A549 (cell line): ENCODE results near the gene GABBR2. TPM values are rescaled to one million over a fixed set of nuclear protein-coding genes. Genes with fewer than 3 reads are reported as not detected.

Experiments used
- ATAC-seq, 2 experiments: fragments of 200-7000 bp in 1 of 2; fragments of >200 bp in 1 of 2; cut with Nextera tagmentation in 1 of 2; cut with Tn5 transposase in 1 of 2; 3 replicates each; pipeline versions ENCODE4 v1.8.0 to v1.9.1; 2018 to 2020; ENCODE audit warnings: mild to moderate bottlenecking in 1 of 2, moderate library complexity in 1 of 2
- CTCF ChIA-PET: fragments of 300-600 bp; sonication (Branson Sonifier 250); formaldehyde crosslinking; extraction: SDS; loops from one replicate; lab custom pipeline; 2021; ENCODE audit warnings: antibody characterized with exemption, inconsistent platforms; lab: Yijun Ruan, JAX
- POLR2A ChIA-PET: fragments of 350-600 bp; formaldehyde crosslinking; extraction: SDS; loops from one replicate; lab custom pipeline; 2021; ENCODE audit warnings: antibody characterized with exemption, inconsistent platforms; lab: Yijun Ruan, JAX
- DNase-seq, 2 experiments: peaks; one replicate each; pipeline versions ENCODE4 v3.0.0 to v3.0.0-alpha.2; 2011 to 2016; ENCODE audit warnings: low read depth in 1 of 2, low spot score in 1 of 2
- FAIRE-seq: peaks from 2 replicates; lab custom pipeline; 2011; peaks lifted over from hg19 to GRCh38; lab: Jason Lieb, UNC
- H3K27ac ChIP-seq, 2 experiments: fragments of >200 bp; sonication (Bioruptor Twin); formaldehyde crosslinking; 3 replicates each; pipeline ENCODE4 v1.5.1; 2016 to 2017
- H3K4me1 ChIP-seq: fragments of >200 bp; sonication (Bioruptor Twin); formaldehyde crosslinking; 3 replicates; pipeline ENCODE4 v1.6.1; 2016
- H3K4me2 ChIP-seq: fragments of >200 bp; sonication (Bioruptor Twin); formaldehyde crosslinking; 3 replicates; pipeline ENCODE4 v1.6.1; 2016
- H3K4me3 ChIP-seq: fragments of >200 bp; sonication (Bioruptor Twin); formaldehyde crosslinking; 3 replicates; pipeline ENCODE4 v1.5.1; 2016
- H3K9me3 ChIP-seq: fragments of >200 bp; sonication (Bioruptor Twin); formaldehyde crosslinking; 3 replicates; pipeline ENCODE4 v1.6.1; 2016
- BHLHE40 ChIP-seq: IDR thresholded peaks from 2 replicates; pipeline ENCODE4 v1.6.1; 2012; ENCODE audit warnings: low read depth, low read length, inconsistent platforms
- CBX2 ChIP-seq: fragments of 200-600 bp; sonication (generic); IDR thresholded peaks from 2 replicates; pipeline ENCODE4 v1.6.1; 2016; ENCODE audit warnings: low read depth, mild to moderate bottlenecking, borderline replicate concordance
- CEBPB ChIP-seq, 2 experiments: fragments of >200 bp in 1 of 2; sonication (Bioruptor Twin) in 1 of 2; formaldehyde crosslinking in 1 of 2; IDR thresholded peaks; 2 replicates each; pipeline ENCODE4 v1.6.1; 2012 to 2016
- CTCF ChIP-seq: fragments of >200 bp; sonication (Bioruptor Twin); formaldehyde crosslinking; IDR thresholded peaks from 3 replicates; pipeline ENCODE4 v1.5.1; 2016
- EHMT2 ChIP-seq: fragments of 200-600 bp; sonication (generic); IDR thresholded peaks from 2 replicates; pipeline ENCODE4 v1.6.1; 2016; ENCODE audit warnings: antibody characterized with exemption, low read depth, mild to moderate bottlenecking, moderate library complexity
- ELK1 ChIP-seq: fragments of 150-350 bp; IDR thresholded peaks from 2 replicates; pipeline ENCODE4 v1.6.1; 2014; ENCODE audit warnings: low read depth, mild to moderate bottlenecking, low read length
- EP300 ChIP-seq, 2 experiments: fragments of >200 bp; sonication (Bioruptor Twin); formaldehyde crosslinking; IDR thresholded peaks; 2 replicates in 1 of 2; 3 replicates in 1 of 2; pipeline ENCODE4 v1.6.1; 2016 to 2017
- ESRRA ChIP-seq: fragments of 150-350 bp; IDR thresholded peaks from 2 replicates; pipeline ENCODE4 v1.6.1; 2014; ENCODE audit warnings: mild to moderate bottlenecking, low read length, borderline replicate concordance
- FOSL2 ChIP-seq, 2 experiments: fragments of 450-650 bp in 1 of 2; fragments of >200 bp in 1 of 2; sonication (Bioruptor Twin) in 1 of 2; formaldehyde crosslinking; IDR thresholded peaks; 2 replicates each; pipeline versions ENCODE4 v1.5.0 to v1.6.1; 2016 to 2020; ENCODE audit warnings: mild to moderate bottlenecking in 1 of 2, moderate library complexity in 1 of 2
- GATA3 ChIP-seq: IDR thresholded peaks from 2 replicates; pipeline ENCODE4 v1.6.1; 2012; ENCODE audit warnings: borderline replicate concordance
- HDAC2 ChIP-seq: fragments of 200-600 bp; sonication (generic); IDR thresholded peaks from 2 replicates; pipeline ENCODE4 v1.6.1; 2016
- HEYL ChIP-seq: fragments of 250-450 bp; sonication (Bioruptor Pico); IDR thresholded peaks from 2 replicates; pipeline ENCODE4 v1.8.0; 2021; ENCODE audit warnings: mild to moderate bottlenecking, moderate library complexity
- JUN ChIP-seq, 2 experiments: fragments of >200 bp; sonication (Bioruptor Twin); formaldehyde crosslinking; IDR thresholded peaks; 2 replicates in 1 of 2; 3 replicates in 1 of 2; pipeline ENCODE4 v1.6.1; 2016 to 2017
- JUNB ChIP-seq: fragments of >200 bp; sonication (Bioruptor Twin); formaldehyde crosslinking; IDR thresholded peaks from 2 replicates; pipeline ENCODE4 v1.6.1; 2016
- MAFK ChIP-seq: fragments of 450-650 bp; IDR thresholded peaks from 2 replicates; pipeline ENCODE4 v1.6.1; 2014; ENCODE audit not compliant: partially characterized antibody
- NFE2L2 ChIP-seq: fragments of 150-350 bp; conservative IDR thresholded peaks from 2 replicates; pipeline ENCODE4 v1.6.1; 2014; ENCODE audit warnings: low read length
- NPAS2 ChIP-seq: fragments of 250-450 bp; sonication (Bioruptor Pico); IDR thresholded peaks from 2 replicates; pipeline ENCODE4 v1.8.0; 2022; ENCODE audit warnings: mild to moderate bottlenecking, moderate library complexity, borderline replicate concordance
- POLR2AphosphoS2 ChIP-seq: conservative IDR thresholded peaks from 2 replicates; pipeline ENCODE4 v1.6.1; 2012; ENCODE audit warnings: low read length, improper control_type of control experiment, inconsistent platforms
- RAD21 ChIP-seq, 2 experiments: fragments of >200 bp in 1 of 2; sonication (Bioruptor Twin) in 1 of 2; formaldehyde crosslinking in 1 of 2; IDR thresholded peaks in 1 of 2; conservative IDR thresholded peaks in 1 of 2; 2 replicates in 1 of 2; 3 replicates in 1 of 2; pipeline ENCODE4 v1.6.1; 2012 to 2018; ENCODE audit warnings: inconsistent platforms in 1 of 2
- RCOR1 ChIP-seq: fragments of 150-350 bp; IDR thresholded peaks from 2 replicates; pipeline ENCODE4 v1.6.1; 2014; ENCODE audit warnings: antibody characterized with exemption, low read length, low read depth
- SMC3 ChIP-seq: fragments of >200 bp; sonication (Bioruptor Twin); formaldehyde crosslinking; IDR thresholded peaks from 3 replicates; pipeline ENCODE4 v1.6.1; 2018; ENCODE audit warnings: inconsistent platforms
- TFCP2L1 ChIP-seq: fragments of 250-450 bp; sonication (Bioruptor Pico); IDR thresholded peaks from 2 replicates; pipeline ENCODE4 v1.5.0; 2021; ENCODE audit warnings: mild to moderate bottlenecking
- ZC3H11A ChIP-seq: fragments of 450-650 bp; IDR thresholded peaks from 2 replicates; pipeline ENCODE4 v1.6.1; 2014; ENCODE audit warnings: antibody characterized with exemption, mild to moderate bottlenecking
- ZNF302 ChIP-seq: fragments of 250-450 bp; sonication (Bioruptor Pico); IDR thresholded peaks from 2 replicates; pipeline ENCODE4 v1.9.0; 2021; ENCODE audit warnings: inconsistent platforms, mild to moderate bottlenecking, moderate library complexity
- WGBS: methylation state at CpG from one replicate; pipeline ENCODE4 v1.1.6; 2017; ENCODE audit errors: missing lambda C conversion rate; 5-methylcytosine and 5-hydroxymethylcytosine counted together
- polyA plus RNA-seq, 4 experiments: library from polyadenylated mRNA; depleted of rRNA in 3 of 4; stranded (reverse); fragments of >200 nt; fragmentation: RNase III in 1 of 4; extraction: RNeasy Plus Mini Kit Qiagen cat#74134 plus additional on column Dnase treatment in 1 of 4; gene quantifications; 2 replicates in 3 of 4; 3 replicates in 1 of 4; pipeline ENCODE4 v1.2.3, GENCODE V29; 2011 to 2017
- TF ChIP-seq, protein P1 (sequence below): fragments of 450-650 bp; IDR thresholded peaks from 2 replicates; pipeline ENCODE4 v1.6.1; 2014; ENCODE audit warnings: antibody characterized with exemption

The GABBR2 gene
- polyA plus RNA-seq, 2 of the 4 experiments (the other 2 are of a cell fraction): 0.08 to 0.57 TPM

GRCh38 chr9:98316445-98317133 is 392.1 kb downstream of the GABBR2 start (continued):
- TF ChIP-seq EP300 (IDR thresholded peaks at IDR 0.05): no peak
- no peak for TF ChIP-seq SMC3
- no peak for TF ChIP-seq ELK1
- TF ChIP-seq GATA3: no peak
- TF ChIP-seq CTCF: no peak
- TF ChIP-seq BHLHE40: no peak
- no peak for TF ChIP-seq ESRRA

GRCh38 chr9:98315551-98316060 is 393.1 kb downstream of the GABBR2 start:
- H3K27ac ChIP-seq: no peak overlapping the region
- FAIRE-seq (no peak), DNase-seq (peak; percentile 80 to 95), ATAC-seq (peak; percentile 92 to 99)
- H3K4me3 ChIP-seq: no peak overlapping the region
- ChIA-PET CTCF (interaction anchor here (0.6 to 10.2 kb wide), 102 partner anchors 8 to 493 kb away, joined by 3 to 164 read pairs (median 4); partner anchors contain the start of genes ANKS6, GABBR2 and TRIM14), POLR2A (no interaction called here)
- WGBS: 58% methylated on average over 5 of the region's 9 CpGs
- no peak overlapping the region for H3K4me2 ChIP-seq
- TF ChIP-seq HDAC2 (no peak), CTCF (peak; percentile 92), RAD21 (conservative IDR thresholded peaks at IDR 0.05 in 1 of 2, IDR thresholded peaks at IDR 0.05 in 1 of 2) (peak; percentile 96), CEBPB (IDR thresholded peaks at IDR 0.05) (no peak), MAFK (no peak), ZNF302 (no peak), EP300 (IDR thresholded peaks at IDR 0.05) (no peak), TFCP2L1 (CRISPR knock-in tag) (no peak), POLR2AphosphoS2 (no peak), ESRRA (no peak), EHMT2 (no peak), SMC3 (peak; percentile 94)
- H3K9me3 ChIP-seq: no peaks in the 10 kb centered on the region
- 0 out of 3 replicates have a peak, but pooled peaks cover 2% of the 10 kb centered on the region for H3K4me1 ChIP-seq

- CTCF ChIA-PET: interaction anchor here (0.8 to 10.2 kb wide), 69 partner anchors 9 to 493 kb away, joined by 3 to 164 read pairs (median 4); partner anchors contain the start of genes ANKS6, GABBR2 and TRIM14
- POLR2A ChIA-PET: no interaction called here
- no peak overlapping the region for H3K4me2 ChIP-seq
- FAIRE-seq: no peak
- 51% methylated on average over 7 of the region's 7 CpGs for WGBS
- ATAC-seq: no peak
- H3K9me3 ChIP-seq: no peaks in the 10 kb centered on the region
- 0 out of 3 replicates have a peak, but pooled peaks cover 2% of the 10 kb centered on the region for H3K4me1 ChIP-seq
- H3K27ac ChIP-seq: no peak overlapping the region
- H3K4me3 ChIP-seq: no peak overlapping the region
- DNase-seq: no peak
- TF ChIP-seq ELK1 (no peak), NPAS2 (CRISPR knock-in tag) (no peak), BHLHE40 (no peak), TFCP2L1 (CRISPR knock-in tag) (no peak), ZC3H11A (no peak), JUN (IDR thresholded peaks at IDR 0.05) (no peak), HEYL (CRISPR knock-in tag) (no peak), FOSL2 (IDR thresholded peaks at IDR 0.05) (no peak), FOSL2 (CRISPR knock-in tag; IDR thresholded peaks at IDR 0.05) (no peak), CBX2 (no peak), JUNB (no peak), POLR2AphosphoS2 (no peak), NFE2L2 (no peak), RCOR1 (no peak)
- TF ChIP-seq, protein P1, sequence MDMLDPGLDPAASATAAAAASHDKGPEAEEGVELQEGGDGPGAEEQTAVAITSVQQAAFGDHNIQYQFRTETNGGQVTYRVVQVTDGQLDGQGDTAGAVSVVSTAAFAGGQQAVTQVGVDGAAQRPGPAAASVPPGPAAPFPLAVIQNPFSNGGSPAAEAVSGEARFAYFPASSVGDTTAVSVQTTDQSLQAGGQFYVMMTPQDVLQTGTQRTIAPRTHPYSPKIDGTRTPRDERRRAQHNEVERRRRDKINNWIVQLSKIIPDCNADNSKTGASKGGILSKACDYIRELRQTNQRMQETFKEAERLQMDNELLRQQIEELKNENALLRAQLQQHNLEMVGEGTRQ: no peak
Observed at GRCh38 chr9:98315067-98315453, 393.7 kb downstream of the GABBR2 start.
